T-cell (primary cell): ENCODE results near the gene ZNF804B. TPM values are rescaled to one million over a fixed set of nuclear protein-coding genes. Genes with fewer than 3 reads are reported as not detected.

Experiments used
- ATAC-seq, 4 experiments: fragments of 200-7000 bp in 3 of 4; fragments of 150-1000 bp in 1 of 4; cut with Tn5 transposase; replicated peaks in 1 of 4; 1 replicate in 3 of 4; 2 replicates in 1 of 4; pipeline ENCODE4 v1.10.0; 2021; ENCODE audit warnings: moderate library complexity in 3 of 4, mild to moderate bottlenecking in 2 of 4, moderate number of reproducible peaks in 1 of 4
- CTCF ChIA-PET, 2 donors: fragments of 300-600 bp; sonication (Branson Sonifier 250); formaldehyde crosslinking; loops; one replicate each; lab custom pipeline; 2022; ENCODE audit warnings: antibody characterized with exemption in 2 of 2; lab: Charles Lee
- POLR2A ChIA-PET, 2 donors: fragments of 300-600 bp; sonication (Branson Sonifier 250); formaldehyde crosslinking; loops; one replicate each; lab custom pipeline; 2022; ENCODE audit warnings: antibody characterized with exemption in 2 of 2; lab: Charles Lee
- DNase-seq, 35 experiments: peaks; one replicate each; pipeline versions ENCODE4 v3.0.0 to v3.0.0-alpha.2; 2013 to 2023
- H3K27ac ChIP-seq: one replicate; pipeline ENCODE4 v1.5.1; 2013; ENCODE audit warnings: low read length
- H3K27me3 ChIP-seq, 2 experiments: replicated peaks in 1 of 2; 1 replicate in 1 of 2; 2 replicates in 1 of 2; pipeline versions ENCODE4 v1.6.1 to v1.7.0; 2013; ENCODE audit warnings: low read length in 1 of 2, mixed read lengths in 1 of 2; ENCODE audit not compliant: control insufficient read depth in 2 of 2, insufficient read depth in 2 of 2; ENCODE audit errors: extremely low read depth in 1 of 2
- H3K36me3 ChIP-seq, 2 donors: 1 replicate in 1 of 2; 2 replicates in 1 of 2; pipeline versions ENCODE4 v1.6.1 to v1.7.0; 2013; ENCODE audit warnings: low read length in 1 of 2; ENCODE audit not compliant: control insufficient read depth in 2 of 2, insufficient read depth in 1 of 2; ENCODE audit errors: extremely low read depth in 1 of 2
- H3K4me1 ChIP-seq, 2 experiments: 1 replicate in 1 of 2; 2 replicates in 1 of 2; pipeline versions ENCODE4 v1.6.1 to v1.7.0; 2013; ENCODE audit warnings: low read length in 2 of 2, mixed read lengths in 1 of 2; ENCODE audit not compliant: insufficient read depth in 2 of 2, control insufficient read depth in 1 of 2; ENCODE audit errors: extremely low read depth in 1 of 2
- H3K4me3 ChIP-seq, 2 donors: 1 replicate in 1 of 2; 2 replicates in 1 of 2; pipeline versions ENCODE4 v1.5.1 to v1.7.0; 2013; ENCODE audit warnings: mild to moderate bottlenecking in 2 of 2, low read length in 1 of 2, moderate library complexity in 1 of 2; ENCODE audit not compliant: control insufficient read depth in 1 of 2; ENCODE audit errors: extremely low read depth in 1 of 2
- H3K9me3 ChIP-seq: 2 replicates; pipeline ENCODE4 v1.7.0; 2013
- H3K27ac Mint-ChIP-seq, 2 donors: one replicate each; pipeline ENCODE4 v1.8.0; 2020 to 2021; ENCODE audit warnings: mild to moderate bottlenecking in 2 of 2, mixed read lengths in 2 of 2
- H3K27me3 Mint-ChIP-seq, 2 donors: one replicate each; pipeline ENCODE4 v1.8.0; 2021 to 2022; ENCODE audit warnings: mixed read lengths in 2 of 2
- H3K36me3 Mint-ChIP-seq: one replicate; pipeline ENCODE4 v1.8.0; 2021; ENCODE audit warnings: mixed read lengths
- H3K4me1 Mint-ChIP-seq, 3 donors: one replicate each; pipeline ENCODE4 v1.8.0; 2020 to 2022; ENCODE audit warnings: mixed read lengths in 3 of 3, mild to moderate bottlenecking in 1 of 3
- H3K4me3 Mint-ChIP-seq, 3 donors: one replicate each; pipeline ENCODE4 v1.8.0; 2020 to 2022; ENCODE audit warnings: mild to moderate bottlenecking in 3 of 3, mixed read lengths in 3 of 3, moderate library complexity in 3 of 3
- H3K9me3 Mint-ChIP-seq, 3 donors: one replicate each; pipeline ENCODE4 v1.8.0; 2020 to 2022; ENCODE audit warnings: mixed read lengths in 3 of 3
- WGBS: methylation state at CpG from one replicate; pipeline ENCODE4 v1.1.5; 2013; ENCODE audit warnings: missing lambda C conversion rate; ENCODE audit not compliant: insufficient coverage; 5-methylcytosine and 5-hydroxymethylcytosine counted together
- total RNA-seq, 35 experiments: library from RNA in 6 of 35; stranded (reverse) in 6 of 35; fragments of 120-200 nt in 1 of 35; gene quantifications; one replicate each; pipeline versions ENCODE4 v1.2.1 to v1.2.4 and lab custom pipeline; 2013 to 2026

The ZNF804B gene
- total RNA-seq, 5 donors from 2014 or later (not counting 1 experiment from before 2014, with no cell fraction given), result not detected

- no peaks in the 10 kb centered on the region for H3K27me3 Mint-ChIP-seq
Measured at GRCh38 chr7:88851220-88851619, 91.7 kb downstream of the ZNF804B start.

GRCh38 chr7:88859288-88859687 lies 99.8 kb downstream of the ZNF804B start:
- H3K36me3 Mint-ChIP-seq, result no peaks in the 10 kb centered on the region

More at GRCh38 chr7:88851220-88851619, 91.7 kb downstream of the ZNF804B start:
- ATAC-seq (no peak), DNase-seq (no peak)
- WGBS, result no CpG with 5 or more reads among the region's 1 CpG
- Mint-ChIP-seq H3K4me3 (no peak overlapping the region), H3K4me1 (no peaks in the 10 kb centered on the region), H3K36me3 (no peaks in the 10 kb centered on the region), H3K27ac (no peak overlapping the region), H3K9me3 (peaks cover 0 to 3% (median 0%) of the 10 kb centered on the region in 3 donors)
- no peaks in the 10 kb centered on the region for H3K36me3 ChIP-seq
- no peaks in the 10 kb centered on the region for H3K4me1 ChIP-seq
- H3K27ac ChIP-seq, result no peak overlapping the region
- H3K4me3 ChIP-seq, result no peak overlapping the region
- ChIA-PET CTCF (no interaction called here), POLR2A (no interaction called here)
- no peaks in the 10 kb centered on the region for H3K9me3 ChIP-seq
- H3K27me3 ChIP-seq, result no peaks in the 10 kb centered on the region

GRCh38 chr7:88866265-88866863 lies 106.9 kb downstream of the ZNF804B start:
- no peaks in the 10 kb centered on the region for H3K27me3 Mint-ChIP-seq
- Histone ChIP-seq H3K4me1 (no peaks in the 10 kb centered on the region), H3K27me3 (no peaks in the 10 kb centered on the region), H3K36me3 (no peaks in the 10 kb centered on the region), H3K27ac (no peak overlapping the region), H3K4me3 (no peak overlapping the region), H3K9me3 (no peaks in the 10 kb centered on the region)
- WGBS, result 100% methylated on average over 1 of the region's 2 CpGs
- ChIA-PET POLR2A (no interaction called here), CTCF (no interaction called here)
- H3K36me3 Mint-ChIP-seq, result no peaks in the 10 kb centered on the region
- H3K27ac Mint-ChIP-seq, result no peak overlapping the region
- H3K9me3 Mint-ChIP-seq, result peaks cover 0 to 7% (median 3%) of the 10 kb centered on the region in 3 donors
- ATAC-seq (no peak), DNase-seq (no peak)
- H3K4me1 Mint-ChIP-seq, result no peaks in the 10 kb centered on the region
- no peak overlapping the region for H3K4me3 Mint-ChIP-seq

More at GRCh38 chr7:88859288-88859687, 99.8 kb downstream of the ZNF804B start:
- POLR2A ChIA-PET, result no interaction called here
- H3K4me1 Mint-ChIP-seq, result no peaks in the 10 kb centered on the region
- Histone ChIP-seq H3K4me1 (no peaks in the 10 kb centered on the region), H3K36me3 (no peaks in the 10 kb centered on the region), H3K27ac (no peak overlapping the region), H3K27me3 (no peaks in the 10 kb centered on the region), H3K9me3 (no peaks in the 10 kb centered on the region), H3K4me3 (no peak overlapping the region)
- H3K27me3 Mint-ChIP-seq, result no peaks in the 10 kb centered on the region
- no peaks in the 10 kb centered on the region for H3K9me3 Mint-ChIP-seq
- H3K4me3 Mint-ChIP-seq, result no peak overlapping the region
- no peak for ATAC-seq
- CTCF ChIA-PET, result no interaction called here
- no peak for DNase-seq
- no peak overlapping the region for H3K27ac Mint-ChIP-seq

- no peak overlapping the region for H3K27ac ChIP-seq
- Mint-ChIP-seq H3K4me3 (no peak overlapping the region), H3K36me3 (no peaks in the 10 kb centered on the region), H3K9me3 (peaks cover 0 to 7% (median 3%) of the 10 kb centered on the region in 3 donors), H3K27me3 (no peaks in the 10 kb centered on the region), H3K27ac (no peak overlapping the region), H3K4me1 (no peaks in the 10 kb centered on the region)
- DNase-seq, result no peak
- no peaks in the 10 kb centered on the region for H3K27me3 ChIP-seq
- no peak for ATAC-seq
- H3K36me3 ChIP-seq, result no peaks in the 10 kb centered on the region
- H3K4me3 ChIP-seq, result no peak overlapping the region
- H3K4me1 ChIP-seq, result no peaks in the 10 kb centered on the region
- 80% methylated on average over 1 of the region's 2 CpGs for WGBS
- H3K9me3 ChIP-seq, result no peaks in the 10 kb centered on the region
- POLR2A ChIA-PET, result interaction anchor here in 1 of 2 donors (0.6 kb wide), 1 partner anchor 482 kb away, joined by 4 read pairs; no protein-coding TSS in a partner anchor
- CTCF ChIA-PET, result no interaction called here
Measured at GRCh38 chr7:88867158-88867557, 107.7 kb downstream of the ZNF804B start.

GRCh38 chr7:88868456-88868855 lies 109.0 kb downstream of the ZNF804B start:
- Histone ChIP-seq H3K27ac (no peak overlapping the region), H3K36me3 (no peaks in the 10 kb centered on the region), H3K27me3 (no peaks in the 10 kb centered on the region), H3K9me3 (no peaks in the 10 kb centered on the region), H3K4me1 (no peaks in the 10 kb centered on the region), H3K4me3 (no peak overlapping the region)
- Mint-ChIP-seq H3K36me3 (no peaks in the 10 kb centered on the region), H3K9me3 (peaks cover 0 to 7% (median 3%) of the 10 kb centered on the region in 3 donors), H3K27ac (no peak overlapping the region), H3K4me3 (no peak overlapping the region), H3K4me1 (no peaks in the 10 kb centered on the region), H3K27me3 (no peaks in the 10 kb centered on the region)
- ChIA-PET CTCF (no interaction called here), POLR2A (no interaction called here)
- WGBS, result 100% methylated on average over 1 of the region's 1 CpG
- no peak for DNase-seq
- ATAC-seq, result no peak

GRCh38 chr7:88881136-88881535 lies 121.6 kb downstream of the ZNF804B start:
- H3K27ac Mint-ChIP-seq, result no peak overlapping the region
- no peak for ATAC-seq
- no peaks in the 10 kb centered on the region for H3K4me1 Mint-ChIP-seq
- H3K4me1 ChIP-seq, result no peaks in the 10 kb centered on the region
- H3K27me3 ChIP-seq, result no peaks in the 10 kb centered on the region
- H3K9me3 ChIP-seq, result no peaks in the 10 kb centered on the region
- no peak overlapping the region for H3K27ac ChIP-seq
- no peak for DNase-seq
- H3K4me3 Mint-ChIP-seq, result no peak overlapping the region
- H3K9me3 Mint-ChIP-seq, result no peaks in the 10 kb centered on the region
- ChIA-PET POLR2A (no interaction called here), CTCF (no interaction called here)
- no peaks in the 10 kb centered on the region for H3K36me3 ChIP-seq
- no peak overlapping the region for H3K4me3 ChIP-seq
- no peaks in the 10 kb centered on the region for H3K36me3 Mint-ChIP-seq
- H3K27me3 Mint-ChIP-seq, result no peaks in the 10 kb centered on the region

- no peak overlapping the region for H3K27ac Mint-ChIP-seq
- Histone ChIP-seq H3K27me3 (no peaks in the 10 kb centered on the region), H3K4me1 (no peaks in the 10 kb centered on the region), H3K4me3 (no peak overlapping the region), H3K36me3 (no peaks in the 10 kb centered on the region), H3K9me3 (no peaks in the 10 kb centered on the region), H3K27ac (no peak overlapping the region)
- H3K4me1 Mint-ChIP-seq, result no peaks in the 10 kb centered on the region
- POLR2A ChIA-PET, result no interaction called here
- no CpG with 5 or more reads among the region's 2 CpGs for WGBS
- peaks cover 0 to 4% (median 4%) of the 10 kb centered on the region in 3 donors for H3K9me3 Mint-ChIP-seq
- H3K27me3 Mint-ChIP-seq, result peaks cover 0 to 5% of the 10 kb centered on the region in 2 donors
- ATAC-seq (no peak), DNase-seq (no peak)
- H3K4me3 Mint-ChIP-seq, result no peak overlapping the region
- CTCF ChIA-PET, result no interaction called here
- H3K36me3 Mint-ChIP-seq, result no peaks in the 10 kb centered on the region
Measured at GRCh38 chr7:88885131-88885530, 125.6 kb downstream of the ZNF804B start.
